Trophoblast cell (in vitro differentiated cells and primary cell): ENCODE measurements around the gene PHF21B.

Experiments
- DNase-seq, 2 donors: peaks; one replicate each; pipeline ENCODE4 v3.0.0-alpha.2; 2016
- H2AFZ ChIP-seq: 2 replicates; pipeline ENCODE4 v1.6.1; 2013; ENCODE audit warnings: low read length, moderate library complexity, mild to moderate bottlenecking; ENCODE audit not compliant: insufficient read depth, poor library complexity
- H2AK5ac ChIP-seq: 2 replicates; pipeline ENCODE4 v1.6.1; 2013; ENCODE audit warnings: mild to moderate bottlenecking, low read length
- H2BK120ac ChIP-seq: 2 replicates; pipeline ENCODE4 v1.6.1; 2013; ENCODE audit warnings: low read length, mild to moderate bottlenecking, moderate library complexity; ENCODE audit not compliant: insufficient read depth, poor library complexity
- H2BK12ac ChIP-seq: 2 replicates; pipeline ENCODE4 v1.6.1; 2013; ENCODE audit warnings: mild to moderate bottlenecking, low read length, moderate library complexity
- H2BK5ac ChIP-seq: 2 replicates; pipeline ENCODE4 v1.6.1; 2013; ENCODE audit warnings: low read length, low read depth, moderate library complexity, mild to moderate bottlenecking; ENCODE audit not compliant: poor library complexity
- H3K14ac ChIP-seq: 2 replicates; pipeline ENCODE4 v1.6.1; 2013; ENCODE audit warnings: mild to moderate bottlenecking, low read length
- H3K18ac ChIP-seq: 2 replicates; pipeline ENCODE4 v1.6.1; 2013; ENCODE audit warnings: mild to moderate bottlenecking, low read length
- H3K23ac ChIP-seq: 2 replicates; pipeline ENCODE4 v1.6.1; 2013; ENCODE audit warnings: low read length
- H3K27ac ChIP-seq: 2 replicates; pipeline ENCODE4 v1.5.1; 2013; ENCODE audit warnings: low read depth, mild to moderate bottlenecking, inconsistent platforms, low read length, moderate library complexity
- H3K27me3 ChIP-seq: 2 replicates; pipeline ENCODE4 v1.6.1; 2013; ENCODE audit warnings: inconsistent platforms, mild to moderate bottlenecking, low read length, moderate library complexity; ENCODE audit not compliant: insufficient read depth
- H3K36me3 ChIP-seq, 2 experiments: 1 replicate in 1 of 2; 2 replicates in 1 of 2; pipeline ENCODE4 v1.6.1; 2013; ENCODE audit warnings: low read length in 2 of 2, mild to moderate bottlenecking in 2 of 2, moderate library complexity in 1 of 2; ENCODE audit not compliant: insufficient read depth in 2 of 2, control insufficient read depth in 1 of 2
- H3K4ac ChIP-seq: 2 replicates; pipeline ENCODE4 v1.6.1; 2013; ENCODE audit warnings: low read depth, mild to moderate bottlenecking, low read length, moderate library complexity
- H3K4me1 ChIP-seq, 2 experiments: 1 replicate in 1 of 2; 2 replicates in 1 of 2; pipeline ENCODE4 v1.6.1; 2013; ENCODE audit warnings: low read length in 2 of 2, mild to moderate bottlenecking in 2 of 2, moderate library complexity in 1 of 2; ENCODE audit not compliant: insufficient read depth in 2 of 2, control insufficient read depth in 1 of 2
- H3K4me2 ChIP-seq: 2 replicates; pipeline ENCODE4 v1.6.1; 2013; ENCODE audit warnings: inconsistent platforms, mild to moderate bottlenecking, low read length, moderate library complexity
- H3K4me3 ChIP-seq: 2 replicates; pipeline ENCODE4 v1.5.1; 2013; ENCODE audit warnings: mild to moderate bottlenecking, low read depth, low read length, inconsistent platforms
- H3K79me1 ChIP-seq: one replicate; pipeline ENCODE4 v1.6.1; 2013; ENCODE audit warnings: low read length
- H3K79me2 ChIP-seq: 2 replicates; pipeline ENCODE4 v1.6.1; 2013; ENCODE audit warnings: low read length, mild to moderate bottlenecking; ENCODE audit not compliant: control insufficient read depth, insufficient read depth, poor library complexity
- H3K9ac ChIP-seq: 2 replicates; pipeline ENCODE4 v1.6.1; 2013; ENCODE audit warnings: mild to moderate bottlenecking, low read length
- H3K9me3 ChIP-seq: 2 replicates; pipeline ENCODE4 v1.6.1; 2013; ENCODE audit warnings: low read depth, mild to moderate bottlenecking, control low read depth, inconsistent platforms, low read length; ENCODE audit not compliant: insufficient read depth
- H4K12ac ChIP-seq: 2 replicates; pipeline ENCODE4 v1.6.1; 2013; ENCODE audit warnings: low read depth, mild to moderate bottlenecking, low read length, moderate library complexity
- H4K8ac ChIP-seq: 2 replicates; pipeline ENCODE4 v1.6.1; 2013; ENCODE audit warnings: low read depth, mild to moderate bottlenecking, low read length, moderate library complexity
- H4K91ac ChIP-seq: one replicate; pipeline ENCODE4 v1.6.1; 2013; ENCODE audit warnings: low read depth, mild to moderate bottlenecking, low read length, moderate library complexity
- WGBS: extraction: QIAGEN DNeasy Blood & Tissue Kit; methylation state at CpG from one replicate; pipeline ENCODE4 v1.1.7; 2013; ENCODE audit warnings: missing lambda C conversion rate; ENCODE audit not compliant: insufficient read length, insufficient coverage; ENCODE audit errors: extremely low coverage; 5-methylcytosine and 5-hydroxymethylcytosine counted together

The PHF21B gene

DNA sequence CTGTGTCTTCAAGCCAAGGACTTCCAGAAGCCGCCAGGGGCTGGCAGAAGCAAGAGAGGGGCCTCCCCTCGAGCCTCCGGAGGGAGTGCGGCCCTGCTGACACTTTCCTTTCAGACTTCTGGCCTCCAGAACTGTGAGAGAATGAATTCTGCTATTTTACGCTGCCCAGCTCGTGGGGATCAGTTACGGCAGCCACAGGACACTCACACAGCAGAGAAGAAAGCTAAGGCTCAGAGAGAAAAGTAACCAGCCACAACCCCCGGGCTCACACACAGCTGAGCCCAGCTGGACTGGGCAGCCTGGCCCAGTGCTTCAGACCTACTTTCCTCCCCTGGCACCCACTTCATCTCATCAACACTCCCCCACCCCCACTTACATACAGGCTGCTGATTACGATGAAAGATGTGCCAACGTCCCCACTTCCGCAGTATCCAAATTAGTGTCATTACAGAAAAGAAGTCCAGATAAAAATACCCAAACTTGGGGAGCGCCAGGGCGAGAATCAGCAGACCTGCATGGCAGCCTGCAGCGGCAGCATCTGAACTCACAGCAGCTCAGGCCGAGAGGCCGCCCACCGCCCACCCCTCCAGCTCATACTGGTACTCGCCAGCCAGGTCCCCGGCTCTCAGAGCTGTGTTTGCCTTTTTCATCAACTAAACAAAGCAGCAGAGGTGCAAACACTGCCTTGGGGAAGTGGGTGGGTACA is 15.3 kb downstream of the PHF21B start:
- Histone ChIP-seq H3K9me3 (peaks cover under 1% of the 10 kb centered on the region), H2BK120ac (no peak overlapping the region), H3K23ac (no peak overlapping the region), H4K8ac (no peak overlapping the region), H3K79me2 (no peaks in the 10 kb centered on the region), H3K14ac (no peak overlapping the region), H3K27ac (no peak overlapping the region), H2AK5ac (no peak overlapping the region), H4K12ac (no peak overlapping the region), H3K27me3 (no peaks in the 10 kb centered on the region), H4K91ac (no peak overlapping the region), H3K9ac (no peak overlapping the region), H3K4me3 (no peak overlapping the region), H3K18ac (no peak overlapping the region), H3K36me3 (no peaks in the 10 kb centered on the region), H3K79me1 (no peaks in the 10 kb centered on the region), H2BK5ac (no peak overlapping the region), H3K4ac (no peak overlapping the region), H2AFZ (no peak overlapping the region), H3K4me2 (no peak overlapping the region), H3K4me1 (no peaks in the 10 kb centered on the region), H2BK12ac (no peak overlapping the region)
- no CpG with 5 or more reads among the region's 19 CpGs for WGBS
- no peak for DNase-seq

DNA sequence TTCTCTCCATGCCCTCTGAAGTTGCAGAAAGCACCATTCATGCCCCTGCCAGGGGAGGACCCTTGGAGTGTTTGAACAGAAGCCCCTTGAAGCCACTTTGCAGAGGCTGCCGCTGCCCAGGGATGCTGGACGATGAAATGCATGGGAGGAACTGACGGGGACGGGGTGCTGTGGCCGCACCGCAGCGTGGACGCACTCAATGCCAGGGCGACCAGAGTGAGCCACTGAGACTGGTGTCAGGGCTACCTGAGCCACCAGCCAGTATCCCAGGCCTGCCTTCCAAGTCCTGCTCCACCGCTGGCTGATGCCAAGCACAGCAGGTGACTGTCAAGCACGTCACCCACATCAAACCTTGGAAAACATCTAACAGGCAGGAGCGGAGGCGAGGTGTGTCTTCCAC is 17.6 kb downstream of the PHF21B start:
- Histone ChIP-seq H3K23ac (no peak overlapping the region), H3K14ac (no peak overlapping the region), H3K4ac (no peak overlapping the region), H2AFZ (no peak overlapping the region), H4K12ac (no peak overlapping the region), H3K4me2 (no peak overlapping the region), H3K27ac (no peak overlapping the region), H2BK5ac (no peak overlapping the region), H3K27me3 (no peaks in the 10 kb centered on the region), H3K36me3 (no peaks in the 10 kb centered on the region), H3K79me1 (no peaks in the 10 kb centered on the region), H2BK120ac (no peak overlapping the region), H3K4me1 (no peaks in the 10 kb centered on the region), H2BK12ac (no peak overlapping the region), H2AK5ac (no peak overlapping the region), H3K9ac (no peak overlapping the region), H4K8ac (no peak overlapping the region), H3K9me3 (no peaks in the 10 kb centered on the region), H3K4me3 (no peak overlapping the region), H3K79me2 (no peaks in the 10 kb centered on the region), H3K18ac (no peak overlapping the region), H4K91ac (no peak overlapping the region)
- no peak for DNase-seq
- no CpG with 5 or more reads among the region's 13 CpGs for WGBS

DNA sequence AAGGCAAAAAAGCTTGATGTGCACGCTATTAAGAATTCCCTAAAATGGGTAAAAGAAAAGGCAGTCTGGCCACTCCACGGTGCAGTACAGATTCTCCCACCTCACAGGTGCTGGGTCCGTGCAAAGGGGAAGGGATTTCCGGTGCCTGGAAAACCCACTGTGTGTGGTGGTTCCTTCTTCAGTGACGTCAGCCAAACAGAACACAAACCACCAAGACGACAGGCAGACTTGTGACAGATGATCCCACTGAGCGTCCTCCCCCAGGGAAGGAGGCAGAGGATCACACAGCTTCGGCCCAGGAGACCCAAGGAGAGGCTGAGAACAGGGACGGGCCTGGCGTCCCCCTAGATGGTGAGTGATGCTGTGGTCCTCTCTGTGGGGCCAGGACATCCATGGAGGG is 18.6 kb downstream of the PHF21B start:
- peaks cover 0 to under 1% of the 10 kb centered on the region in 2 experiments for H3K36me3 ChIP-seq
- H2AFZ ChIP-seq: no peak overlapping the region
- no peak overlapping the region for H2BK120ac ChIP-seq
- H3K27me3 ChIP-seq: no peaks in the 10 kb centered on the region
- no peak overlapping the region for H3K4me3 ChIP-seq
- no peak overlapping the region for H2AK5ac ChIP-seq
- H3K9ac ChIP-seq: no peak overlapping the region
- no peak overlapping the region for H2BK5ac ChIP-seq
- H3K4ac ChIP-seq: no peak overlapping the region
- H3K4me1 ChIP-seq: no peaks in the 10 kb centered on the region
- no peak overlapping the region for H3K14ac ChIP-seq
- no peak overlapping the region for H4K12ac ChIP-seq
- WGBS: no CpG with 5 or more reads among the region's 10 CpGs
- no peak overlapping the region for H4K91ac ChIP-seq
- no peak overlapping the region for H3K27ac ChIP-seq
- no peak for DNase-seq
- no peak overlapping the region for H3K18ac ChIP-seq
- H3K79me2 ChIP-seq: no peaks in the 10 kb centered on the region
- H4K8ac ChIP-seq: no peak overlapping the region
- H3K4me2 ChIP-seq: no peak overlapping the region
- H2BK12ac ChIP-seq: no peak overlapping the region
- H3K23ac ChIP-seq: no peak overlapping the region
- no peaks in the 10 kb centered on the region for H3K79me1 ChIP-seq
- H3K9me3 ChIP-seq: peaks cover under 1% of the 10 kb centered on the region

DNA sequence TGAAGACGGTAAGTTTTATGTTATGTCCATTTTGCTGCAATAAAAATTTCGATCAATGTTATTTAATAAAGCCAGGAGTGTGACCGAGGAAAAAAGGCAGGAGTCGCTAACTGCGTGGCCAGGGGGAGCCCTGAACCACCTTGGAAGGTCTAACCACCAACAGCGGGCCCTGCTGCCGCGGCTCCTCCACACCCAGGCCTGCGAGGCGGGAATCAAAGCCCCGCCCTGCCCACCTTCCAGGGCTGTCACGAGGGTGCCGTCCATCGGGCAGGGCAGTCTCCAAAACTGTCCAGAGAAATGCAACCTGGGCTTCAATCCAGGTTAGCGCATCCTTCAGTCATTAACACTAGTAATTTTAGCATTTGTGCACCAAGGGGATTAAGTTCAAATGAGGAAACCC is 19.0 kb downstream of the PHF21B start:
- Histone ChIP-seq H3K9me3 (peaks cover 4% of the 10 kb centered on the region), H3K27ac (no peak overlapping the region), H3K79me2 (no peaks in the 10 kb centered on the region), H3K14ac (no peak overlapping the region), H3K4me1 (no peaks in the 10 kb centered on the region), H4K91ac (no peak overlapping the region), H3K79me1 (no peaks in the 10 kb centered on the region), H2BK5ac (no peak overlapping the region), H3K27me3 (no peaks in the 10 kb centered on the region), H3K4me2 (no peak overlapping the region), H3K9ac (no peak overlapping the region), H2AK5ac (no peak overlapping the region), H2AFZ (no peak overlapping the region), H3K4me3 (no peak overlapping the region), H3K23ac (no peak overlapping the region), H3K18ac (no peak overlapping the region), H2BK120ac (no peak overlapping the region), H4K12ac (no peak overlapping the region), H2BK12ac (no peak overlapping the region), H3K36me3 (peaks cover 0 to 3% of the 10 kb centered on the region in 2 experiments), H3K4ac (no peak overlapping the region), H4K8ac (no peak overlapping the region)
- no peak for DNase-seq
- WGBS: no CpG with 5 or more reads among the region's 15 CpGs
